ENCODE data around the gene LRRC7. TPM values are rescaled to one million over a fixed set of nuclear protein-coding genes. Genes with fewer than 3 reads are reported as not detected.

LRRC7 gene
- total RNA-seq, 1 donor from 2014 or later: 7.8 TPM

GRCh38 chr1:70109241-70109640 is 541.5 kb downstream of the LRRC7 start:
- Mint-ChIP-seq H3K27ac (no peak overlapping the region), H3K9me3 (ENCODE audit: low read depth) (no peaks in the 10 kb centered on the region), H3K4me3 (ENCODE audit: low read depth) (no peak overlapping the region), H3K4me1 (ENCODE audit: low read depth) (no peaks in the 10 kb centered on the region), H3K36me3 (ENCODE audit: insufficient read depth) (no peaks in the 10 kb centered on the region), H3K27me3 (no peaks in the 10 kb centered on the region)
- no peak for DNase-seq (ENCODE audit: low spot score, unreplicated experiment)
- TF ChIP-seq CTCF (IDR thresholded peaks at IDR 0.05; ENCODE audit: unreplicated experiment): no peak

DNA sequence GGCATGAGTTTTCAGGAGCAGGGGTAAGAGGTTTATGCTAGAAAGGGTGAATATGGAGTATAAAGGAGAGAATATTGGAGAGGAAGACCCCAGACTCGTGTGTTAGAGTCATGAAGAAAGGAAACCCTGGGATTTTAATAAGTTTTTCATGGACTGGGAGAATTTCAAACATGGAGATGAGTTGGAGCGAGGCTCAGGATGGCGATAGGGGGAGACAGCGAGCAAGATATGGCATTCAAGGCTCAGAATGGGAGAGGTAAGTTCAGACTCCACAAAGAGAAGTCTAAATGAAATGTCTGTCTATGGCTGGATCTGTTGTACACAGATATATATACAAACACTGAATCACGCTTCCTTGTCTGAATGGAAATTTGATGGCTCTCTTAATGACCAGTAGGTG is 545.1 kb downstream of the LRRC7 start:
- H3K36me3 Mint-ChIP-seq (ENCODE audit: insufficient read depth): no peaks in the 10 kb centered on the region
- H3K9me3 Mint-ChIP-seq (ENCODE audit: low read depth): no peaks in the 10 kb centered on the region
- TF ChIP-seq CTCF (IDR thresholded peaks at IDR 0.05; ENCODE audit: unreplicated experiment): no peak
- no peak overlapping the region for H3K4me3 Mint-ChIP-seq (ENCODE audit: low read depth)
- DNase-seq (ENCODE audit: low spot score, unreplicated experiment): no peak
- H3K27ac Mint-ChIP-seq: no peak overlapping the region
- no peaks in the 10 kb centered on the region for H3K27me3 Mint-ChIP-seq
- H3K4me1 Mint-ChIP-seq (ENCODE audit: low read depth): no peaks in the 10 kb centered on the region

GRCh38 chr1:70115315-70115714 is 547.6 kb downstream of the LRRC7 start:
- H3K4me1 Mint-ChIP-seq (ENCODE audit: low read depth): peaks cover 3% of the 10 kb centered on the region
- no peak overlapping the region for H3K4me3 Mint-ChIP-seq (ENCODE audit: low read depth)
- H3K9me3 Mint-ChIP-seq (ENCODE audit: low read depth): no peaks in the 10 kb centered on the region
- no peak for TF ChIP-seq CTCF (IDR thresholded peaks at IDR 0.05; ENCODE audit: unreplicated experiment)
- DNase-seq (ENCODE audit: low spot score, unreplicated experiment): no peak
- no peaks in the 10 kb centered on the region for H3K36me3 Mint-ChIP-seq (ENCODE audit: insufficient read depth)
- no peak overlapping the region for H3K27ac Mint-ChIP-seq
- H3K27me3 Mint-ChIP-seq: no peaks in the 10 kb centered on the region

DNA sequence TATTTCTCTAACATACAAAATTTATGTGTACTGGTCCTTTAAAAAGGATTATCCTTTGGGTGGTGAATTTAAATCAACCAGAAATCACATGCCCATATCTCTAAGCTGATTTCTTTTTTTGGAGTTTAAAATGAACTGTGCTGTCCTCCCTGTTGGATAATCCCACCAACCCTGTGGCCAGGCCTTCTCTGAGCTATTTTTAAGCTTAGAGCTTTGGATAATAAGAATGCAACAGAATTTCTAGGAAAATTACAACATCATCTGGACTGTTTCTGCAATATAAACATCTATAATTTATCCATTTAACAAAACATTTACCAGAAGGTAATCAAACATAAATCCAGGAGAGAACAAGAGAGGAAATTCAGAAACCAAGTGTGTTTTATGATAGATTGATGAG is 549.3 kb downstream of the LRRC7 start:
- no peaks in the 10 kb centered on the region for H3K27me3 Mint-ChIP-seq
- TF ChIP-seq CTCF (IDR thresholded peaks at IDR 0.05; ENCODE audit: unreplicated experiment): no peak
- H3K4me1 Mint-ChIP-seq (ENCODE audit: low read depth): peaks cover 3% of the 10 kb centered on the region
- no peaks in the 10 kb centered on the region for H3K9me3 Mint-ChIP-seq (ENCODE audit: low read depth)
- no peak overlapping the region for H3K4me3 Mint-ChIP-seq (ENCODE audit: low read depth)
- H3K36me3 Mint-ChIP-seq (ENCODE audit: insufficient read depth): no peaks in the 10 kb centered on the region
- no peak overlapping the region for H3K27ac Mint-ChIP-seq
- DNase-seq (ENCODE audit: low spot score, unreplicated experiment): no peak

GRCh38 chr1:70134148-70134547 is 566.4 kb downstream of the LRRC7 start:
- Mint-ChIP-seq H3K27me3 (no peaks in the 10 kb centered on the region), H3K4me3 (ENCODE audit: low read depth) (no peak overlapping the region), H3K27ac (peak overlapping the region; percentile 69), H3K36me3 (ENCODE audit: insufficient read depth) (no peaks in the 10 kb centered on the region), H3K9me3 (ENCODE audit: low read depth) (no peaks in the 10 kb centered on the region), H3K4me1 (ENCODE audit: low read depth) (peaks cover 30% of the 10 kb centered on the region)
- no peak for DNase-seq (ENCODE audit: low spot score, unreplicated experiment)
- TF ChIP-seq CTCF (IDR thresholded peaks at IDR 0.05; ENCODE audit: unreplicated experiment): no peak

Data from progenitor cell of endocrine pancreas (in vitro differentiated cells).